ENCODE data around the gene TCF7L1. TPM values are rescaled to one million over a fixed set of nuclear protein-coding genes. Genes with fewer than 3 reads are reported as not detected.

Gene TCF7L1
- polyA plus RNA-seq, 1 donor from 2014 or later = not detected

DNA sequence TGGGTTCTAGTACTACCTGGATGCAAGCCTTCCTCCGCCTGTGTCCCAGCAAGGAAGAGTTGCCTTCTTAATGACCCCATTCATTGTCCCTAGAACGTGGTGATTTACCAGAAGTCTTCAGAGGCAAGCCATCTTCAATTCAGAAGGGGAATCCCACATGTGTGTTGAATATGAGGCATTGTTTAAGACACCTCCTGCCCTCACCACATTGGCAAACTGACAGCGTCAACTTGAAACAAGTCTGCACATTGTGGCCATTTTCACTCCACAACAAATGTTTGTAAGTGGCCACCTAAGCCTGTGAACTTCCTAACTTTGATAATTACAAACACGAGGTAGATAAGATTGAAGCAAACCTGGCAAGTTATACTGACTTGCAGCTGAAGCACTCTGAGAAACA lies 83.7 kb downstream of the TCF7L1 start:
- no peaks in the 10 kb centered on the region for H3K27me3 ChIP-seq (ENCODE audit: insufficient read depth, low read depth, low read length)
- H3K27ac ChIP-seq (ENCODE audit: low read length) = no peak overlapping the region
- H3K9me3 ChIP-seq (ENCODE audit: low read length) = no peaks in the 10 kb centered on the region
- no peak for TF ChIP-seq RAD21 (conservative IDR thresholded peaks at IDR 0.05)
- no peak for TF ChIP-seq SMC3 (conservative IDR thresholded peaks at IDR 0.05; ENCODE audit: poor library complexity)
- TF ChIP-seq POLR2AphosphoS5 (IDR thresholded peaks at IDR 0.05) = no peak
- TF ChIP-seq MXI1 (conservative IDR thresholded peaks at IDR 0.05; ENCODE audit: poor library complexity, severe bottlenecking) = no peak
- TF ChIP-seq TAF1 (IDR thresholded peaks at IDR 0.05; ENCODE audit: low read depth) = no peak
- TF ChIP-seq EZH2 (IDR thresholded peaks at IDR 0.05; ENCODE audit: borderline replicate concordance, insufficient read depth, low read length, poor library complexity, severe bottlenecking) = no peak
- TF ChIP-seq, protein P1, sequence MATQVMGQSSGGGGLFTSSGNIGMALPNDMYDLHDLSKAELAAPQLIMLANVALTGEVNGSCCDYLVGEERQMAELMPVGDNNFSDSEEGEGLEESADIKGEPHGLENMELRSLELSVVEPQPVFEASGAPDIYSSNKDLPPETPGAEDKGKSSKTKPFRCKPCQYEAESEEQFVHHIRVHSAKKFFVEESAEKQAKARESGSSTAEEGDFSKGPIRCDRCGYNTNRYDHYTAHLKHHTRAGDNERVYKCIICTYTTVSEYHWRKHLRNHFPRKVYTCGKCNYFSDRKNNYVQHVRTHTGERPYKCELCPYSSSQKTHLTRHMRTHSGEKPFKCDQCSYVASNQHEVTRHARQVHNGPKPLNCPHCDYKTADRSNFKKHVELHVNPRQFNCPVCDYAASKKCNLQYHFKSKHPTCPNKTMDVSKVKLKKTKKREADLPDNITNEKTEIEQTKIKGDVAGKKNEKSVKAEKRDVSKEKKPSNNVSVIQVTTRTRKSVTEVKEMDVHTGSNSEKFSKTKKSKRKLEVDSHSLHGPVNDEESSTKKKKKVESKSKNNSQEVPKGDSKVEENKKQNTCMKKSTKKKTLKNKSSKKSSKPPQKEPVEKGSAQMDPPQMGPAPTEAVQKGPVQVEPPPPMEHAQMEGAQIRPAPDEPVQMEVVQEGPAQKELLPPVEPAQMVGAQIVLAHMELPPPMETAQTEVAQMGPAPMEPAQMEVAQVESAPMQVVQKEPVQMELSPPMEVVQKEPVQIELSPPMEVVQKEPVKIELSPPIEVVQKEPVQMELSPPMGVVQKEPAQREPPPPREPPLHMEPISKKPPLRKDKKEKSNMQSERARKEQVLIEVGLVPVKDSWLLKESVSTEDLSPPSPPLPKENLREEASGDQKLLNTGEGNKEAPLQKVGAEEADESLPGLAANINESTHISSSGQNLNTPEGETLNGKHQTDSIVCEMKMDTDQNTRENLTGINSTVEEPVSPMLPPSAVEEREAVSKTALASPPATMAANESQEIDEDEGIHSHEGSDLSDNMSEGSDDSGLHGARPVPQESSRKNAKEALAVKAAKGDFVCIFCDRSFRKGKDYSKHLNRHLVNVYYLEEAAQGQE (IDR thresholded peaks at IDR 0.05; ENCODE audit: borderline replicate concordance) = no peak
- TF ChIP-seq EP300 (conservative IDR thresholded peaks at IDR 0.05; ENCODE audit: poor library complexity, severe bottlenecking) = no peak
- TF ChIP-seq, protein P2, sequence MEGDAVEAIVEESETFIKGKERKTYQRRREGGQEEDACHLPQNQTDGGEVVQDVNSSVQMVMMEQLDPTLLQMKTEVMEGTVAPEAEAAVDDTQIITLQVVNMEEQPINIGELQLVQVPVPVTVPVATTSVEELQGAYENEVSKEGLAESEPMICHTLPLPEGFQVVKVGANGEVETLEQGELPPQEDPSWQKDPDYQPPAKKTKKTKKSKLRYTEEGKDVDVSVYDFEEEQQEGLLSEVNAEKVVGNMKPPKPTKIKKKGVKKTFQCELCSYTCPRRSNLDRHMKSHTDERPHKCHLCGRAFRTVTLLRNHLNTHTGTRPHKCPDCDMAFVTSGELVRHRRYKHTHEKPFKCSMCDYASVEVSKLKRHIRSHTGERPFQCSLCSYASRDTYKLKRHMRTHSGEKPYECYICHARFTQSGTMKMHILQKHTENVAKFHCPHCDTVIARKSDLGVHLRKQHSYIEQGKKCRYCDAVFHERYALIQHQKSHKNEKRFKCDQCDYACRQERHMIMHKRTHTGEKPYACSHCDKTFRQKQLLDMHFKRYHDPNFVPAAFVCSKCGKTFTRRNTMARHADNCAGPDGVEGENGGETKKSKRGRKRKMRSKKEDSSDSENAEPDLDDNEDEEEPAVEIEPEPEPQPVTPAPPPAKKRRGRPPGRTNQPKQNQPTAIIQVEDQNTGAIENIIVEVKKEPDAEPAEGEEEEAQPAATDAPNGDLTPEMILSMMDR (IDR thresholded peaks at IDR 0.05; ENCODE audit: poor library complexity, severe bottlenecking) = no peak
- H3K79me2 ChIP-seq (replicated peaks; ENCODE audit: insufficient read depth, low read length) = no peaks in the 10 kb centered on the region
- H4K20me1 ChIP-seq (ENCODE audit: insufficient read depth) = no peaks in the 10 kb centered on the region
- H3K36me3 ChIP-seq (ENCODE audit: insufficient read depth, low read length) = no peaks in the 10 kb centered on the region
- no peak overlapping the region for H3K4me3 ChIP-seq (ENCODE audit: low read length)
- H3F3A ChIP-seq (ENCODE audit: insufficient read depth, low read length, poor library complexity, severe bottlenecking) = no peaks in the 10 kb centered on the region
- no peak overlapping the region for H3K9ac ChIP-seq (ENCODE audit: low read length)
- H3K4me2 ChIP-seq (ENCODE audit: low read length) = no peak overlapping the region
- H3K9me2 ChIP-seq (ENCODE audit: insufficient read depth, low read length) = no peaks in the 10 kb centered on the region
- H2AFZ ChIP-seq (ENCODE audit: low read depth, low read length) = no peak overlapping the region

DNA sequence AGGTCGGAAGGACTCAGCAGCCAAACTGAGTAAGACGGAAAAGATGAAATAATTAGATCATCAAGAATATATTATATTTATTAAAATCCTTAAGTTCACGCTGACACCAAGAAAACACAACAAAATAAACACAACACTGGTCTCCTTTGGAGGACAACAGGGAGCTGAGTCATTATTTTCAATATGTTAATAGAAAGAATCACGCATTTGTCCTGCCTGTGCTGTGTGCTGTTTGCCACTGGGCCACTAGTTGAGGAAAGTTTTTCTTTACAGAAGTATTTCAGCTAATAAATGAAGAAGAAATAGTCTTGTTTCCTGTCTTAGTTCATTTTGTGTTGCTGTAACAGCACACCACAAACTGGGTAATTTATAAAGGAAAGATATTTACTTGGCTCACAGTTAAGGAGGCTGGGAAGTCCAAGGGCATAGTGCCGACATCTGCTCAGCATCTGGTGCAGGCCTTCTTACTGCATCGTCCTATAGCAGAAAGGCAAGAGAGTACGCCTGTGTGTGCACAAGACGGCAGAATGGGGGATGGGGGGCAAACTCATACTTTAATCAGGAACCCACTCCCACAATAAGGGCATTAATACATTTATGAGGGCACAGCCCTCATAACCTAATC lies 88.0 kb downstream of the TCF7L1 start:
- TF ChIP-seq, protein P2 (IDR thresholded peaks at IDR 0.05; ENCODE audit: poor library complexity, severe bottlenecking) = no peak
- no peak for TF ChIP-seq RAD21 (conservative IDR thresholded peaks at IDR 0.05)
- TF ChIP-seq SMC3 (conservative IDR thresholded peaks at IDR 0.05; ENCODE audit: poor library complexity) = no peak
- no peak for TF ChIP-seq EP300 (conservative IDR thresholded peaks at IDR 0.05; ENCODE audit: poor library complexity, severe bottlenecking)
- TF ChIP-seq, protein P1 (IDR thresholded peaks at IDR 0.05; ENCODE audit: borderline replicate concordance) = no peak
- no peak for TF ChIP-seq POLR2AphosphoS5 (IDR thresholded peaks at IDR 0.05)
- no peak for TF ChIP-seq EZH2 (IDR thresholded peaks at IDR 0.05; ENCODE audit: borderline replicate concordance, insufficient read depth, low read length, poor library complexity, severe bottlenecking)
- no peak for TF ChIP-seq MXI1 (conservative IDR thresholded peaks at IDR 0.05; ENCODE audit: poor library complexity, severe bottlenecking)
- TF ChIP-seq TAF1 (IDR thresholded peaks at IDR 0.05; ENCODE audit: low read depth) = no peak
- H3K4me2 ChIP-seq (ENCODE audit: low read length) = no peak overlapping the region
- H3K27me3 ChIP-seq (ENCODE audit: insufficient read depth, low read depth, low read length) = no peaks in the 10 kb centered on the region
- H3K4me3 ChIP-seq (ENCODE audit: low read length) = no peak overlapping the region
- no peaks in the 10 kb centered on the region for H3K9me3 ChIP-seq (ENCODE audit: low read length)
- no peak overlapping the region for H3K9ac ChIP-seq (ENCODE audit: low read length)
- H3K79me2 ChIP-seq (replicated peaks; ENCODE audit: insufficient read depth, low read length) = no peaks in the 10 kb centered on the region
- no peaks in the 10 kb centered on the region for H3F3A ChIP-seq (ENCODE audit: insufficient read depth, low read length, poor library complexity, severe bottlenecking)
- H3K36me3 ChIP-seq (ENCODE audit: insufficient read depth, low read length) = no peaks in the 10 kb centered on the region
- H3K9me2 ChIP-seq (ENCODE audit: insufficient read depth, low read length) = no peaks in the 10 kb centered on the region
- H3K27ac ChIP-seq (ENCODE audit: low read length) = no peak overlapping the region
- no peaks in the 10 kb centered on the region for H4K20me1 ChIP-seq (ENCODE audit: insufficient read depth)
- no peak overlapping the region for H2AFZ ChIP-seq (ENCODE audit: low read depth, low read length)
